ES-I3 (cell line): ENCODE measurements around the gene HDAC5.
"Not testable (repeated sequence)": the region's sequence is repeated elsewhere in the genome, so short reads cannot be mapped to it uniquely, and the experiment has no call there.

Experiments used
- H3K36me3 ChIP-seq: 2 replicates; pipeline ENCODE4 v1.6.1; 2013; ENCODE audit warnings: mild to moderate bottlenecking, low read length, control low read depth, moderate library complexity; ENCODE audit not compliant: insufficient read depth
- H3K4me1 ChIP-seq: 2 replicates; pipeline ENCODE4 v1.6.1; 2013; ENCODE audit warnings: mild to moderate bottlenecking, control low read depth, low read length; ENCODE audit not compliant: insufficient read depth
- H3K9ac ChIP-seq: 2 replicates; pipeline ENCODE4 v1.6.1; 2013; ENCODE audit warnings: low read depth, mild to moderate bottlenecking, low read length, moderate library complexity
- H3K9me3 ChIP-seq: 2 replicates; pipeline ENCODE4 v1.6.1; 2013; ENCODE audit warnings: mild to moderate bottlenecking, low read length, moderate library complexity; ENCODE audit not compliant: control insufficient read depth, insufficient read depth

Gene HDAC5

DNA sequence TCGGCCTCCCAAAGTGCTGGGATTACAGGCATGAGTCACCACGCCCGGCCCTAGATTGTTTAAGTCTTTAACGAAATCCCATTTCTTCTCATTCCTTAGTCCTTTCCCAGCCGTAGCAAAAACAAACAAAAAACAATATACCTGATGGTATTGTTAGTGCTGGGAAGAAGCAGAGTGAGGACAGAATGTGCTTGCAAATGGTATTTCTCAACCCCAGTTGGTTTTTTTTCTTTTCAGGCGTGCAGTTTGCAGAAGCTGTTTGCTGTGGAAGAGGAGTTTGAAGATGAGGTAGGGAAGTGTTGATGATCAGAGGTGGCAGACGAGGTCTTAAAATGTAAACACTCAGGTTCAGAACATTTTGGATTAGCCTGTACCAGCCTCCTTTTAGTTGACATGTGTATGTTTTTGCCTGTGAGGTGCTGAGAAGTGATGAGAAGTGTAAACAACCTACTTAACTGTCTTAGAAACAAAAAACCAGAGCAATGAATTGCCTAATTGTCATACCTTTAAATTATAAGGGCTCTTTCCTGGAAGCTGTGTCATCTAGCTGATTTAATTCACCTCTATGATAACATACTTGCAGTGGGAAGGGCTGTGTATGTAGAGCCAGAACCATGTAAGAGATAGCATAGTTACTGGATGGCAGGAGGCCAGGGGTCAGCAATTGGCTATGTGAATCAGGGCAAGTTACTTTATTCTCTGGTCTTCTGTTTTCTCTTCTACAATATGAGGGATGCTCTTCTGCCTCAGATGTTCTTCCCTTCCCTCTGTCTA lies 21.7 kb upstream of the HDAC5 start:
- no peaks in the 10 kb centered on the region for H3K9me3 ChIP-seq
- H3K4me1 ChIP-seq, result peaks cover 3% of the 10 kb centered on the region; the same call in 1 of the 2 replicates
- H3K36me3 ChIP-seq, result peaks cover 23% of the 10 kb centered on the region
- no peak overlapping the region for H3K9ac ChIP-seq

DNA sequence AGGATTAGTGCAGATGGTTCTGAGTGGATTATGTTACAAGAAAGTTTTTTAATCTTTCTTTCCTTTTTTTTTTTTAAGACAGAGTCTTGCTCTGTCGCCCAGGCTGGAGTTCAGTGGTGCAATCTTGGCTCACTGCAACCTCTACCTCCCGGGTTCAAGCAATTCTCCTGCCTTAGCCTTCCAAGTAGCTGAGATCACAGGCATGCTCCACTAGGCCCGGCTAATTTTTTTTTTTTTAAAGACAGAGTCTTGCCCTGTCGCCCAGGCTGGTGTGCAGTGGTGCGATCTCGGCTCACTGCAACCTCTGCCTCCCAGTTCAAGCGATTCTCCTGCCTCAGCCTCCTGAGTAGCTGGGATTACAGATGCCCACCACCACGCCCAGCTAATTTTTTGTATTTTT lies 20.5 kb upstream of the HDAC5 start:
- H3K4me1 ChIP-seq, H3K9ac ChIP-seq, H3K9me3 ChIP-seq: not testable (repeated sequence)
- peaks cover 19% of the 10 kb centered on the region for H3K36me3 ChIP-seq

DNA sequence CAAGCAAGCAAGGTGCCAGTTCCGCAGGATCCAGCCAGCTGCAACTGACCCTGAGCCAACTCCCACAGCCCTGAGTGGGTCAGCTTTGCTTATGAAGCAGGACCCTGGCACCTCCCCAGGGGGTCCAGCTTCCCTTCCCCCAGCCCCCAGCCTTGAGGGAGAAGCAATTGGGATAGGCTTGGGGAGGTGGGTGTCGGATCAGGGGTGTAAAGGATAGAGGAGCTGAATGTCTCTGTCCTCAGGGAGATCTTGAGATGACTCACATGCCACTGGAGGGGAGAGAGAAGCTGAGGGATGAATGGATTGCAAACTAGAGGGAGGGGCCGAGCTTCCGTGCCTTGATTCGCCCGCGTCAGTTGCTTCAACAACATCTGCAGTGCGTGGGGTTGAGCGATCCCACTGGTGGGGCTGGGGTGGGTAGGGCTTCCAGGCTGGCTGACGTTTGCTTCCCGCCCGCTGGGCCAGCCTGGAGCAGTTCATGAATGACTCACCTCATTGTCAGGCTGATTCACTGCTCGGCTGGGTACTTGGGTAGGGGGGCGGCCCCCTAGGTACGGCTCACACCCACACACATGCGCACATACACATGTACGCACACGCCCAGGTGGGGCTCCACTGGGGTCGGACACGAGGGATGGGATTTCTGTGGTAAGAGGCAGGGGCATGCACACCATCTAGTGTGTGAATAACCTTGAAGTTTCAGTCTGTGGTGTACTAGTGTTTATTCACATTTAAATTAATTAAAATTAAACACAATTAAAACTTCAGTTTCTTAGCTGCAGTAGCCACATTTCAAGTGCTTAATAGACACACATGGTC lies 14.7 kb upstream of the HDAC5 start:
- H3K36me3 ChIP-seq, result no peaks in the 10 kb centered on the region
- peak overlapping the region; percentile 34 for H3K9ac ChIP-seq
- H3K9me3 ChIP-seq, result no peaks in the 10 kb centered on the region
- H3K4me1 ChIP-seq, result peaks cover 21% of the 10 kb centered on the region

DNA sequence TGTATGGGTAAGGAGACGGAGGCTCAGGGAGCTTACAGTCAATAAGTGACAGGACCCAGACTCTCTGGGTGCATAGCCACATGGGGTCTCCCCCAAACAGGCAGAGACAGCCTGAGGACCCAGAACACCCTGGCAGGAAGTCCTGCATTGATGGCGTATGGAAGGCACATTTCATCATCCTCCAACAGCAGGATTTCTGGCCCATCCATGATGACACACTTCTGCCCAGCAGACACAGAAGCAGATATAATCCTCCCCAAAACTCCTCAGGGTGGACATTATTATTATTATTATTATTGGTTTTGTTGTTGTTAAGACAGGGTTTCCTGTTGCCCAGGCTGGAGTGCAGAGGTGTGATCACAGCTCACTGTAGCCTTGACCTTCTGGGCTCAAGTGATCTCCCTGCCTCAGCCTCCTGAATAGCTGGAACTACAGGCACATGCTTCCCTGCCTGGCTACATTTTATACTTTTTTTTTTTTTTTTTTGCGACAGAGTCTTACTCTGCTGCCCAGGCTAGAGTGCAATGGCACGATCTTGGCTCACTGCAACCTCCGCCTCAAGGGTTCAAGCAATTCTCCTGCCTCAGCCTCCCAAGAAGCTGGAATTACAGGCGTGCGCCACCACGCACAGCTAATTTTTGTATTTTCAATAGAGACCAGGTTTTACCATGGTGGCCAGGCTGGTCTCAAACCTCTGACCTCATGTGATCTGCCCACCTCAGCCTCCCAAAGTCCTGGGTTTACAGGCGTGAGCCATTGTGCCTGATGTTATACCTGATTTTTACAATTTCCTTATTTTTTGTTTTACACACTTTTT lies 11.5 kb upstream of the HDAC5 start:
- no peaks in the 10 kb centered on the region for H3K9me3 ChIP-seq
- H3K9ac ChIP-seq, result no peak overlapping the region
- no peaks in the 10 kb centered on the region for H3K36me3 ChIP-seq
- peaks cover 18% of the 10 kb centered on the region for H3K4me1 ChIP-seq

DNA sequence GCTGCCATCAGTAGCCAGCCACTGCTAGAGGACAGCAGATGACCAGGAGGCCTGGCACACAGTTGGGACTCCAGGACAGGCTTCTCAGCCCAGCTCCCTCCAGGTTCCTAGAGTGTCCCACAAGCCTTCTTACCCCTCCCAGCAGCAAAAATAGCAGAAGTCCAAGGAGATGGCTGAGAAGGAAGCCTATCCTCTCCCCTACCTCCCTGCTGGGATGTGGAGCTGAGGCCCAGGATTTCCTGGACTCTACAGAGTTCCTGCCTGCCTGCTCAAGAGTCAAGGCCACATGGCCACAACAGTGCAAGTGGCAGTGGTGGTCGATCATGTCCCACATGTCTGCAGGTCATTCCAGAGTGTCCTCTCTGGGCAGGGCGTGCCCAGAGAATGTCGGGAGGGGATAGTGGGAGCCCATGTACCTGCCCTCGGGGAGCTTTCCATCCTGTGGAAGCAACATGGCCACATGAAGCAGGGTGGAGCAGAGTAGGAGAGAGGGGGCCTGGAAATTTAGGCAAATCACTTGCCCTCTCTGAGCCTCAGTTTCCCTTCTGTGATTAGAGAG lies 10.6 kb upstream of the HDAC5 start:
- Histone ChIP-seq H3K4me1 (peaks cover 15% of the 10 kb centered on the region), H3K36me3 (no peaks in the 10 kb centered on the region), H3K9ac (no peak overlapping the region), H3K9me3 (no peaks in the 10 kb centered on the region)

DNA sequence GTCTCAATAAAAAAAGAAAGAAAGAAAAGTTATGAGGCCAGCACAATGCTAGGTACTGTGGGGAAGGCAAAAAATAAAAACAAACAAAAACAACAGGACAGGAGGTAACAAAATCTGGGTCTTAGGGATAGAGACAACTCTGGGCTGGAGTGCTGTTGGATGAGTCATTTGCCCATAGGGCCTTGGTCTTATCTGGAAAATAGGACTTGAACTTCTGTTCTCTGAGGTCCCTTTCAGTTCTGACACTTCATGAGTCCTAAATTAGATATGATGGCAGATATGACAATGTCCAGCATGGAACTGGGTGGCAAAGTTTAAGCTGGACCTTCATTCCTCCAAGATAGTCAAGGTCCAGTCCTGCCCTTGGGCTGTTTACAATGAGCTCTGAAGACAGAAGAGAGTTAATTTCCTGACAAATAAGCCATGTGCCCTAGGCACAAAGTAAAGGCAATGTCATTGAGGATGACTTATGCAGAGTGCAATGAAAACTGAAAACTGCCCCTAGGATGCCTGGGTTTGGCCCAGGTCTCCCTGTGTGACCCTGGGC lies 8.9 kb upstream of the HDAC5 start:
- Histone ChIP-seq H3K36me3 (no peaks in the 10 kb centered on the region), H3K9ac (no peak overlapping the region), H3K4me1 (0 out of 2 replicates have a peak, but pooled peaks cover under 1% of the 10 kb centered on the region), H3K9me3 (no peaks in the 10 kb centered on the region)

DNA sequence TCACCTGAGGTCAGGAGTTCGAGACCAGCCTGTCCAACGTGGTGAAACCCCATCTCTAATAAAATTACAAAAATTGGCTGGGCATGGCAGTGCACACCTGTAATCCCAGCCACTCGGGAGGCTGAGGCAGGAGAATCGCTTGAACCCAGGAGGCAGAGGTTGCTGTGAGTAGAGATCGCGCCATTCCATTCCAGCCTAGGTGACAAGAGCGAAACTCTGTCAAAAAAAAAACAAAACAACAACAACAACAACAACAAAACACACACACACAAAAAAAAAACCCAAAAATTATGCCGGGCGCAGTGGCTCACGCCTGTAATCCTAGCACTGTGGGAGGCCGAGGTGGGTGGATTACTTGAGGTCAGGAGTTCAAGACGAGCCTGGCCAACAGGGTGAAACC lies 7.9 kb upstream of the HDAC5 start:
- not testable (repeated sequence) for H3K36me3 ChIP-seq, H3K9me3 ChIP-seq, H3K4me1 ChIP-seq, H3K9ac ChIP-seq

DNA sequence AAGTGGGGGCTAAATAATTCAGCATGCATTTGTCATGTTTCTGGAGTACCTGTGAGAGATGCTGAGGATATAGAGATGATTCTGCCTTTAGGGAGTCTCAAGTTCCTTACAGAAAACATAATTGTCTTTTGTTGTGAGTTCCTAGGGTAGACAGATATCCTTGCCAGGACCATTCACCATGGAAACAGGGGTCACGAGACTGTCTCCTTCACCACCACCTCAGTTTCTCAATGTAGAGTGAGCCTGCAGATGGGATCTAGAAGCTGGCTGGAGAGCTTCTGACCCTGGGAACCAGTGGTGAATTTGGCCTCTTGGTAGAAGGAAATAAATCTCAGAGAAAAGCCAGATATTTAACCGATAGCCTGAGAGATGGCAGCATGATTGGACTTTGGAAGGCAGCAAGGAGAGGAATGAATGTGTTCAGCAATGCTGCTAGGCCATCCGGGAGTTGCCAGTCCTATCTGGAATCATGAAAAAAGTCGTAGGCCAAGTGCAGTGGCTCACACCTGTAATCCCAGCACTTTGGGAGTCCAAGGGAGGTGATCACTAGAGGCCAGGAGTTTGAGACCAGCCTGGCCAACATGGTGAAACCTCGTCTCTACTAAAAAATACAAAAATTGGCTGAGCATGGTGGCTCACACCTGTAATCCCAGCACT lies 7.4 kb upstream of the HDAC5 start:
- H3K9me3 ChIP-seq, result no peaks in the 10 kb centered on the region
- H3K9ac ChIP-seq, result no peak overlapping the region
- no peaks in the 10 kb centered on the region for H3K4me1 ChIP-seq
- H3K36me3 ChIP-seq, result no peaks in the 10 kb centered on the region

DNA sequence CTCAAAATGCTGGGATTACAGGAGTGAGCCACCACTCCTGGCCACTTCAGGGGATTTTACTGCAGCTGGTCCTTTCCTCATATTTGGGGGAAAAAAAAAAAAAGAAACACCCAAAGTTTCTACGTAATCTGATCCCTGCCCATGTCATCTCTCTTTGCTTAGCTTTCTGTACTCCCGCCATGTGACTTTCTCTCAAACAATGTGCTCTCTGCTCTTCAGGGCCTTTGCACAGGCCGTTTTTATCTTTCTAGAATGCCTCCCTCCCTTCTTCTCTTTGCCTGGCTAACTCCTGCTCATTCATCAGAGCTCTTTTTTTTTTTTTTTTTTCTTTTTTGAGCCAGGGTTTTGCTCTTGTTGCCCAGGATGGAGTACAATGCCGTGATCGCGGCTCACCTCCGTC lies 4.9 kb upstream of the HDAC5 start:
- no peaks in the 10 kb centered on the region for H3K9me3 ChIP-seq
- no peaks in the 10 kb centered on the region for H3K36me3 ChIP-seq
- no peaks in the 10 kb centered on the region for H3K4me1 ChIP-seq
- H3K9ac ChIP-seq, result no peak overlapping the region

DNA sequence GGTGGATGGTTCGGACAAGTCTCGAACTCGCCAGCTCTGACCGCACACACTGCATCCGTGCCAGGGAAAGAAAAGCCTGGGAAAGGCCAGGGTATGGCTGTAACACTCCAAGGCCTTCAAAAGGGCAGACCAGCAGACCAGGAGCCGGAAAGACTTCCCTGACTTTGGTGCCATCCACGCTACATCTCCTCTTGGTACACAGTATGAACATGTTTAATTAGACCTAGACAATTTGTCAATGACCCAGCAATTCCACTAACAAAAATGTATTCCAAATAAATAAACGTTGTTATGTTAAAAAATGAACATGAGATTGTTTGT lies 637 bp upstream of the HDAC5 start:
- Histone ChIP-seq H3K4me1 (peaks cover 21% of the 10 kb centered on the region), H3K9ac (peak overlapping the region; percentile 80), H3K36me3 (no peaks in the 10 kb centered on the region), H3K9me3 (no peaks in the 10 kb centered on the region)

DNA sequence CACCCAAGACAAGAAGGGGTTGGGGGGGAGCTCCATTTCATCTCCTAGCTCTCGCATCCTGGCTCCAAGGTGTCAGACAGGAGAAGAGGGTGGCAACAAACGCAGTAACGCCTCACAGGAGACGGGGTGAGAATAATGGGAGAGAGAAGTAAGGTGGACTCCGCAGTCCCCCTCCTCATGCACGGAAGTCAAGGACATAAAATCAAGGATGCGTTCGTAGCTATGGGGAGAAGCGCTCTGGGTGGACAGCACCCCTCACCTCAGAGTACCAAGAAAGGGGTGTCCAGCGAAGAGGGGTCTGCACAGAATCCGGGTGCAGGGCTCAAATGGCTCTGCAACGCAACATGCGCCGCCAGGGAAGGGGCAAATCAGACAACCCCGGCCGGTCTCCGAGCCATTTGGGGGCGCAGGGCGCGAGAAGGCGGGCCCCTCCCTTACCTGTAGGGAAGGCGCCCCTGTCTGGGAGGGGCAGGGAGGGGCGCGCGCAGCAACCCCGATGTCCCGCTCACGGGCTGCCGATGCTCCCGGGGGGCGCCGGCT lies 555 bp downstream of the HDAC5 start:
- H3K36me3 ChIP-seq, result no peaks in the 10 kb centered on the region
- peak overlapping the region; percentile 92 for H3K9ac ChIP-seq
- H3K9me3 ChIP-seq, result no peaks in the 10 kb centered on the region
- peaks cover 32% of the 10 kb centered on the region for H3K4me1 ChIP-seq

DNA sequence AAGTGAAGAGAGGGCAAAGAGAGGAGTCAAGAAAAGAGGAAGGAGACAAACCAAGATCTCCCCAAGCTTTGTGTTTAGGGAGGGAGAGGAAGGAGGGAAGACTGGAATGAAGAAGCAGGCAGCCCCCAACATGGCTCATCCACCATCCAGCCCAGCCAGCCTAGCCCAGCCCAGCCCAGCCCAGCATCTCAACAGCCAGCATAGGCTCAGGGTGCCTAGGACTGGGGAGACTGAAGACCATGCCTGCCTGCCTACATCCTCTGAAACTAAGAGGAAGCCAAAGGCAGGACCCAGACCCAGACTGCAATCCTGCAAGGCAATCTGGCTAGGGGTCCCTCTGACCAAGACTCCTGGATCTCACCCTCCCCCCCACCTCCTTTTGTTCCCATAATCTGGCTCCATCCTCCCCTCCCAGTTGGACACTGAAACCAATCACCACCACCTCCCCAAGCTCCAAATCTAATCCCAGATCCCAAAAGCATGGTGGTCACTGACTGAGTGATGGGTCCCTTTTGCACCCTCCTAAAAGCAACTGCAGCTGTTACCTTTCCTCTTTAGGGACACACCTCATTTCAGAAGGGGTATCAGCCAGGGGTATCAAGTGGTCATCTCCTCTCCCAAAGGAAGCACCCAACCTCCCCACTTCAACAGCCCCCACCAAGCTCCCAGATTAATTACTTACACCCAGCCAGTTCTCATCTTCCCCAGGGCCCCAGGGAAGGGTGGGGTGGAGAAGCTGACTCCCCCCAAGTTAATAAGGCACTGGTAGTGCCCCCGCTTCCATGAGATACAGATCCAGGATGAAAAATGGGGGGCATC lies 1.2 kb downstream of the HDAC5 start:
- H3K4me1 ChIP-seq, result peaks cover 39% of the 10 kb centered on the region

More for the DNA sequence above, 1.2 kb downstream of the HDAC5 start:
- no peaks in the 10 kb centered on the region for H3K36me3 ChIP-seq
- H3K9me3 ChIP-seq, result no peaks in the 10 kb centered on the region
- H3K9ac ChIP-seq, result peak overlapping the region; percentile 92
